ENCODE results near the gene MYO1H.

DNA sequence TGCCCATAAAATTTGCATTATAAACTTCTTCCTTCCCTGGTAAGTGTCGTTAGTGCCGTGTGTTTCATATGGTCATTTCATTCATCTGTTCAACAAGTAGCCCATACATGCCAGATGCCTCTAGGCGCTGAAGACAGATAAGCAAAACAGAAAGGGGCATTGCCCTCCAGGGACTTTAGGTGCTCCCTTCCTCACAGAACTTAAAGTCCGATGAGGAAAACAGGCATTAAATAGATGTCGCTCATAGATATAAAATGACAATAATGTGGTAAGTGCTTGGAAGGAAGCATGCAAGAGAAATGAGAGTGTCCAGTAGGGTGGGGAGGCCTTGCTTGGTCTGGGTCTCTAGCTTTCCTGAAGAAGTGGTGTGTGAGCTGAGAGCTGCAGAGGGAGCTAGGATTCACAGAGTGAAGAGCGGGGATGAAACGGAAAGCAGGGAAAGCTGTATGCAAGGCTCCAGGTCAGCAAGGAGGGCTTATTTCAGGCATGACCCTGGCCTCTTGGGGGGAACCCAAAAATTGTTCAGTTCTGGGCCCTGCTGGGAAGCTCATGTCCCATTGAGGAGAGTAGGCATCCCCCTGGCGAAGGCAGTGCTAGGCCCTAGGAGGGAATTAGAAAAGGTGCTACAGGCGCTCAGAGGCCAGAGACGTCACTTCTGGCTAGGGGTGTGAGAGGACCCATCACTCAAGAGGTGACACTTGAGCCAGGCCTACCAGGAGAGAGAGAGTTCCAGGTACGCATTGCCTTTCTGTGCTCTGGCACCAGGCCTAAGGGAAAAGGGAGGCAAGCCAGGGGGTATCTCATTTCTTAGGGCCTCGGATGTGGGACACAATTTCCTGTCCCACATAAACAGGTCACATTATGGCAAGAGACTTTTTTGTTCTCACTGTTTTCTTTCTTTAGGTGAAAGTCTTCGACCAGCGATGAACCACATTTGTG is 141.6 kb downstream of the MYO1H start:
- TF ChIP-seq, protein P1, sequence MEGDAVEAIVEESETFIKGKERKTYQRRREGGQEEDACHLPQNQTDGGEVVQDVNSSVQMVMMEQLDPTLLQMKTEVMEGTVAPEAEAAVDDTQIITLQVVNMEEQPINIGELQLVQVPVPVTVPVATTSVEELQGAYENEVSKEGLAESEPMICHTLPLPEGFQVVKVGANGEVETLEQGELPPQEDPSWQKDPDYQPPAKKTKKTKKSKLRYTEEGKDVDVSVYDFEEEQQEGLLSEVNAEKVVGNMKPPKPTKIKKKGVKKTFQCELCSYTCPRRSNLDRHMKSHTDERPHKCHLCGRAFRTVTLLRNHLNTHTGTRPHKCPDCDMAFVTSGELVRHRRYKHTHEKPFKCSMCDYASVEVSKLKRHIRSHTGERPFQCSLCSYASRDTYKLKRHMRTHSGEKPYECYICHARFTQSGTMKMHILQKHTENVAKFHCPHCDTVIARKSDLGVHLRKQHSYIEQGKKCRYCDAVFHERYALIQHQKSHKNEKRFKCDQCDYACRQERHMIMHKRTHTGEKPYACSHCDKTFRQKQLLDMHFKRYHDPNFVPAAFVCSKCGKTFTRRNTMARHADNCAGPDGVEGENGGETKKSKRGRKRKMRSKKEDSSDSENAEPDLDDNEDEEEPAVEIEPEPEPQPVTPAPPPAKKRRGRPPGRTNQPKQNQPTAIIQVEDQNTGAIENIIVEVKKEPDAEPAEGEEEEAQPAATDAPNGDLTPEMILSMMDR (IDR thresholded peaks at IDR 0.05), result no peak
- TF ChIP-seq POLR2AphosphoS5 (IDR thresholded peaks at IDR 0.05) (no peak), EP300 (IDR thresholded peaks at IDR 0.05) (no peak)
